RPMI8226 (cell line): ENCODE data around the gene TMEM154.
"Not testable (repeated sequence)": the region's sequence is repeated elsewhere in the genome, so short reads cannot be mapped to it uniquely, and the experiment has no call there.

ENCODE experiments used
- DNase-seq: peaks from one replicate; pipeline ENCODE4 v3.0.0-alpha.2; 2015

The TMEM154 gene

GRCh38 chr4:152665691-152666395, 14.0 kb downstream of the TMEM154 start:
- peak; percentile 20 for DNase-seq

GRCh38 chr4:152664067-152664378, 15.8 kb downstream of the TMEM154 start:
- DNase-seq: not testable (repeated sequence)

- peak; percentile 43 for DNase-seq
These were observed 16.4 kb downstream of the TMEM154 start for GRCh38 chr4:152663203-152664066.

- no peak for DNase-seq
These were observed 18.1 kb downstream of the TMEM154 start for GRCh38 chr4:152661649-152662048.

- DNase-seq: no peak
These were observed 19.3 kb downstream of the TMEM154 start for GRCh38 chr4:152660526-152660925.

- DNase-seq: no peak
These were observed 20.0 kb downstream of the TMEM154 start for GRCh38 chr4:152659806-152660205.

- no peak for DNase-seq
These were observed 22.1 kb downstream of the TMEM154 start for GRCh38 chr4:152657657-152658056.

- DNase-seq: no peak
These were observed 24.3 kb downstream of the TMEM154 start for GRCh38 chr4:152655272-152656129.

GRCh38 chr4:152652102-152652501, 27.7 kb downstream of the TMEM154 start:
- DNase-seq: no peak

GRCh38 chr4:152651473-152652060, 28.2 kb downstream of the TMEM154 start:
- DNase-seq: no peak

- DNase-seq: no peak
These were observed 33.6 kb downstream of the TMEM154 start for GRCh38 chr4:152646221-152646620.

GRCh38 chr4:152644130-152644529, 35.7 kb downstream of the TMEM154 start:
- DNase-seq: no peak

GRCh38 chr4:152643153-152644035, 36.4 kb downstream of the TMEM154 start:
- DNase-seq: peak; percentile 60

- no peak for DNase-seq
These were observed 39.5 kb downstream of the TMEM154 start for GRCh38 chr4:152640058-152640921.

- no peak for DNase-seq
These were observed 43.9 kb downstream of the TMEM154 start for GRCh38 chr4:152635851-152636250.

GRCh38 chr4:152634110-152634760, 45.6 kb downstream of the TMEM154 start:
- DNase-seq: no peak

GRCh38 chr4:152633118-152633517, 46.7 kb downstream of the TMEM154 start:
- no peak for DNase-seq

GRCh38 chr4:152630324-152630723, 49.5 kb downstream of the TMEM154 start:
- DNase-seq: no peak

- DNase-seq: no peak
These were observed 49.9 kb downstream of the TMEM154 start for GRCh38 chr4:152629908-152630307.

GRCh38 chr4:152628128-152628527, 51.7 kb downstream of the TMEM154 start:
- no peak for DNase-seq
